Smooth muscle cell (in vitro differentiated cells): ENCODE data around the gene VKORC1L1. TPM values are rescaled to one million over a fixed set of nuclear protein-coding genes. Genes with fewer than 3 reads are reported as not detected.

Source experiments
- DNase-seq: peaks from one replicate; lab custom pipeline; 2025; ENCODE audit not compliant: unreplicated experiment; lab: John Stamatoyannopoulos, UW
- H2AFZ ChIP-seq: fragments of 200-600 bp; sonication (generic); 2 replicates; pipeline ENCODE4 v1.6.0; 2016; ENCODE audit warnings: antibody characterized with exemption, low read depth, mild to moderate bottlenecking
- H3F3A ChIP-seq: fragments of 200-600 bp; sonication (generic); 2 replicates; pipeline ENCODE4 v1.6.0; 2017; ENCODE audit warnings: antibody characterized with exemption, low read depth
- H3K27ac ChIP-seq: fragments of 200-600 bp; sonication (generic); 2 replicates; pipeline ENCODE4 v1.5.1; 2016; ENCODE audit warnings: low read depth, mild to moderate bottlenecking
- H3K27me3 ChIP-seq: fragments of 200-600 bp; sonication (generic); 2 replicates; pipeline ENCODE4 v1.6.1; 2016; ENCODE audit warnings: low read depth, mild to moderate bottlenecking
- H3K36me3 ChIP-seq: fragments of 200-600 bp; sonication (generic); 2 replicates; pipeline ENCODE4 v1.5.1; 2016; ENCODE audit warnings: low read depth
- H3K4me1 ChIP-seq: fragments of 200-600 bp; sonication (generic); 2 replicates; pipeline ENCODE4 v1.5.1; 2016; ENCODE audit warnings: low read depth
- H3K4me2 ChIP-seq: fragments of 200-600 bp; sonication (generic); 2 replicates; pipeline ENCODE4 v1.6.0; 2016; ENCODE audit warnings: mild to moderate bottlenecking
- H3K4me3 ChIP-seq: fragments of 200-600 bp; sonication (generic); 2 replicates; pipeline ENCODE4 v1.5.1; 2016; ENCODE audit warnings: mild to moderate bottlenecking
- H3K79me2 ChIP-seq: fragments of 200-600 bp; sonication (generic); 2 replicates; pipeline ENCODE4 v1.6.0; 2016; ENCODE audit warnings: low read depth, mild to moderate bottlenecking
- H3K9ac ChIP-seq: fragments of 200-600 bp; sonication (generic); 2 replicates; pipeline ENCODE4 v1.6.0; 2016; ENCODE audit warnings: low read depth
- H3K9me3 ChIP-seq: fragments of 200-600 bp; sonication (generic); replicated peaks from 2 replicates; pipeline ENCODE4 v1.5.1; 2016; ENCODE audit warnings: low read depth
- H4K20me1 ChIP-seq: fragments of 200-600 bp; sonication (generic); 2 replicates; pipeline ENCODE4 v1.6.0; 2016; ENCODE audit warnings: low read depth
- WGBS: methylation state at CpG from one replicate; pipeline ENCODE4 v1.1.7; 2016; ENCODE audit warnings: low lambda C conversion rate; 5-methylcytosine and 5-hydroxymethylcytosine counted together
- polyA plus RNA-seq: library from polyadenylated mRNA; unstranded; fragments of >200 nt; fragmentation: Nextera tagmentation; extraction: Ambion mirVana; gene quantifications from 2 replicates; pipeline ENCODE4 v1.2.1, GENCODE V29; 2016
- total RNA-seq: library from RNA; depleted of rRNA; stranded (reverse); fragments of >200 nt; gene quantifications from 2 replicates; pipeline ENCODE4 v1.2.3, GENCODE V29; 2014
- TF ChIP-seq, protein P1 (sequence below): fragments of 200-600 bp; sonication (generic); IDR thresholded peaks from 2 replicates; pipeline ENCODE4 v1.5.1; 2017; ENCODE audit warnings: borderline replicate concordance, mild to moderate bottlenecking, antibody characterized with exemption; ENCODE audit not compliant: insufficient read depth, poor library complexity, severe bottlenecking

The VKORC1L1 gene
- total and polyA plus RNA-seq, 2 experiments from 2014 or later = 11.2 to 18.0 TPM

DNA sequence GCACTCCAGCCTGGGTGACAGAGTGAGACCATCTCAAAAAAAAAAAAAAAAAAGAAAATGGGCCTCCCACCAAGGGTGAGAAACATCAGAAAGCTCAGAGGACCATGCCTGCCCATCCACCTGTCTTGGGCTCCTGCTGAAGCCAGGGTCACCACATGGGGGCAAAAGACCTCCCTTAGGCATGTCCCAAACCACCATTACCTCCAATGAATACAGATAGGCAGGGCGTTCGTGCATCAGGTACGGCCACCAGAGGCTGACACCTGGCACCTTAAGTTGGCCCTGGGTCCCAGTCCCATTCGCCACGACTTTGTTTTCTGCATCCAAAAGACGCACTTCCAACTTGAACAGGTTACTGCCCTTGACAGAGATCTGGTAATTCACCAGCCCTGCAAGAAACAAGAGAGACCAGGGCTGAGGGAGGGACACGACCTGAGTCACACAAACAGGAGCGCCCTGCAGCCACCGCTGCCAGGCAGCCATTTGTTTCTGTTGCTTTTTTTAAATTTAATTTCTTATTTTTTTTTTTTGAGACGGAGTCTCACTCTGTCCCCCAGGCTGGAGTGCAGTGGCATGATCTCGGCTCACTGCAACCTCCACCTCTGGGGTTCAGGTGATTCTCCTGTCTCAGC, 103.1 kb downstream of the VKORC1L1 start:
- Histone ChIP-seq H2AFZ (no peak overlapping the region), H3K9ac (no peak overlapping the region), H3K79me2 (peaks cover 2% of the 10 kb centered on the region), H3F3A (no peaks in the 10 kb centered on the region), H3K27me3 (no peaks in the 10 kb centered on the region), H3K4me2 (no peak overlapping the region), H4K20me1 (no peaks in the 10 kb centered on the region), H3K36me3 (no peaks in the 10 kb centered on the region), H3K9me3 (no peaks in the 10 kb centered on the region), H3K4me3 (no peak overlapping the region), H3K4me1 (no peaks in the 10 kb centered on the region), H3K27ac (no peak overlapping the region)
- 96% methylated on average over 11 of the region's 11 CpGs for WGBS
- no peak for DNase-seq
- TF ChIP-seq, protein P1, sequence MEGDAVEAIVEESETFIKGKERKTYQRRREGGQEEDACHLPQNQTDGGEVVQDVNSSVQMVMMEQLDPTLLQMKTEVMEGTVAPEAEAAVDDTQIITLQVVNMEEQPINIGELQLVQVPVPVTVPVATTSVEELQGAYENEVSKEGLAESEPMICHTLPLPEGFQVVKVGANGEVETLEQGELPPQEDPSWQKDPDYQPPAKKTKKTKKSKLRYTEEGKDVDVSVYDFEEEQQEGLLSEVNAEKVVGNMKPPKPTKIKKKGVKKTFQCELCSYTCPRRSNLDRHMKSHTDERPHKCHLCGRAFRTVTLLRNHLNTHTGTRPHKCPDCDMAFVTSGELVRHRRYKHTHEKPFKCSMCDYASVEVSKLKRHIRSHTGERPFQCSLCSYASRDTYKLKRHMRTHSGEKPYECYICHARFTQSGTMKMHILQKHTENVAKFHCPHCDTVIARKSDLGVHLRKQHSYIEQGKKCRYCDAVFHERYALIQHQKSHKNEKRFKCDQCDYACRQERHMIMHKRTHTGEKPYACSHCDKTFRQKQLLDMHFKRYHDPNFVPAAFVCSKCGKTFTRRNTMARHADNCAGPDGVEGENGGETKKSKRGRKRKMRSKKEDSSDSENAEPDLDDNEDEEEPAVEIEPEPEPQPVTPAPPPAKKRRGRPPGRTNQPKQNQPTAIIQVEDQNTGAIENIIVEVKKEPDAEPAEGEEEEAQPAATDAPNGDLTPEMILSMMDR = no peak

DNA sequence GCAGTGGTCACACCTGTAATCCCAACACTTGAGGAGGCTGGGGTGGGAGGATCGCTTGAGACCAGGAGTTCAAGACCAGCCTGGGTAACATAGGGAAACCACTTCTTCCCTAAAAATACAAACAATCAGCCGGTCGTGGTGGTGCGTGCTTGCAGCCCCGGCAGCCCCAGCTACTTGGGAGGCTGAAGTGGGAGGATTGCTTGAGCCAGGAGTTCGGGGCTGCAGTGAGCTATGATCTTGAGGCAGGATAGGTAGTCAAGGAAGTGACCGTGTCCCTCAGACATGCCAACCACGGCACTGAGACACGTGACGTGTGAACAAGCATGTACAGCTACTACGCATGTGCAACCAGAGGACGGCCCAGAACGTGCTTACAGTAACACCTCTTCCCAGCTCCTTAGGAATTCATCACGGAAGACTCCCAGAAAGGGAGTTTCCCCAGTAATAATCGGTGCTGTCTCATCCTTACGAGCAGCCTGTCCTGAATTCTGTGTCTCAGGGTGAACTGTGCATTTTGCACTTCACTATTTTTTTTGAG, 103.9 kb downstream of the VKORC1L1 start:
- WGBS = 97% methylated on average over 16 of the region's 16 CpGs
- H3K79me2 ChIP-seq = peaks cover 6% of the 10 kb centered on the region

DNA sequence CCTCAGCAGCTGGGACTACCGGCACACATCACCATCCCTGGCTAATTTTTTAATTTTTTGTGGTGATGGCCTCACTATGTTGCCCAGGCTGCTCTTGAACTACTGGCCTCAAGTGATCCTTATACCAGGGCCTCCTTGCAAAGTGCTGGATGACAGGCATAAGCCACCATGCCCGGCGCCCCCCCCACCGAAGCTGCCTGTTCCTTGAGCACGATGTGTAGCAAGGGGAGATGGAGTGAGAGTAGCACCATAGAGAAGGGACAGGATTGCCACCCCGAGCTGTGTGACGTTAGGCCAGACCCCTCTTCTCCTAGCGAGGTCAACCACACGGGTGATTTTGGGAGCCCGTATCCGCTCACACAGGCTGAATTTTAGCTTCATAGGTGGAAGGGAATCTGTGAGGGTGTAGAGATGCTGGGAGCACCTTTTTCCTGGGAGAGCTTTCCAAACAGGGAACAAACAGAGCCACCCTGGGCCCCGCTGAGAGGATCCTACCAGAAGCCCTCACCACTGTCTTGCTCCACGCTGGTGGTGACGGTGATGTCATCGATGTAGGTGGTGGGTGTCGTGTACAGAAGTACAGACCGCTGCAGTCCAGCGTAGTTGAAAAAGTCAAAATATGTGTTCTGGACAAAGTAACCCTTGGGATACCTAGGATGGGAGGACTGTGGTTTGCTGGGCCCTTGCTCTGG, 106.2 kb downstream of the VKORC1L1 start:
- no peaks in the 10 kb centered on the region for H3K9me3 ChIP-seq
- no peak overlapping the region for H3K4me2 ChIP-seq
- no peaks in the 10 kb centered on the region for H3K4me1 ChIP-seq
- H3F3A ChIP-seq = no peaks in the 10 kb centered on the region
- 98% methylated on average over 18 of the region's 18 CpGs for WGBS
- TF ChIP-seq, protein P1 = no peak
- H3K79me2 ChIP-seq = peaks cover 6% of the 10 kb centered on the region
- H4K20me1 ChIP-seq = no peaks in the 10 kb centered on the region
- H3K9ac ChIP-seq = no peak overlapping the region
- H3K27me3 ChIP-seq = no peaks in the 10 kb centered on the region
- no peak for DNase-seq
- no peaks in the 10 kb centered on the region for H3K36me3 ChIP-seq
- H3K4me3 ChIP-seq = no peak overlapping the region
- H2AFZ ChIP-seq = no peak overlapping the region
- no peak overlapping the region for H3K27ac ChIP-seq

More for the DNA sequence above, 103.9 kb downstream of the VKORC1L1 start:
- H2AFZ ChIP-seq = no peak overlapping the region
- no peaks in the 10 kb centered on the region for H3F3A ChIP-seq
- H3K4me2 ChIP-seq = no peak overlapping the region
- no peaks in the 10 kb centered on the region for H3K9me3 ChIP-seq
- H3K27ac ChIP-seq = no peak overlapping the region
- no peak overlapping the region for H3K9ac ChIP-seq
- no peaks in the 10 kb centered on the region for H3K4me1 ChIP-seq
- no peak for DNase-seq
- TF ChIP-seq, protein P1 = no peak
- H3K36me3 ChIP-seq = no peaks in the 10 kb centered on the region
- H4K20me1 ChIP-seq = no peaks in the 10 kb centered on the region
- no peak overlapping the region for H3K4me3 ChIP-seq
- no peaks in the 10 kb centered on the region for H3K27me3 ChIP-seq
